Measurements from ENCODE around the gene CRYBA2. TPM values are rescaled to one million over a fixed set of nuclear protein-coding genes. Genes with fewer than 3 reads are reported as not detected.
A peak's percentile ranks its signal among the peaks of the same experiment; 100 is the strongest.

Gene CRYBA2
- total RNA-seq, 1 donor, result not detected

GRCh38 chr2:219018726-219019125, 25.5 kb upstream of the CRYBA2 start:
- no peak for TF ChIP-seq CTCF (IDR thresholded peaks at IDR 0.05; ENCODE audit: insufficient read depth, low read length)
- H3K4me3 ChIP-seq (ENCODE audit: low read depth, low read length), result no peak overlapping the region
- no peak for DNase-seq (ENCODE audit: low read depth)

- TF ChIP-seq CTCF (IDR thresholded peaks at IDR 0.05; ENCODE audit: insufficient read depth, low read length), result no peak
- no peak for DNase-seq (ENCODE audit: low read depth)
- H3K4me3 ChIP-seq (ENCODE audit: low read depth, low read length), result no peak overlapping the region
Observed at GRCh38 chr2:219018286-219018685, 25.1 kb upstream of the CRYBA2 start.

- no peak for DNase-seq (ENCODE audit: low read depth)
- no peak overlapping the region for H3K4me3 ChIP-seq (ENCODE audit: low read depth, low read length)
- no peak for TF ChIP-seq CTCF (IDR thresholded peaks at IDR 0.05; ENCODE audit: insufficient read depth, low read length)
Observed at GRCh38 chr2:219017201-219017931, 24.1 kb upstream of the CRYBA2 start.

GRCh38 chr2:219016721-219017120, 23.5 kb upstream of the CRYBA2 start:
- TF ChIP-seq CTCF (IDR thresholded peaks at IDR 0.05; ENCODE audit: insufficient read depth, low read length), result no peak
- H3K4me3 ChIP-seq (ENCODE audit: low read depth, low read length), result no peak overlapping the region
- DNase-seq (ENCODE audit: low read depth), result no peak

- TF ChIP-seq CTCF (IDR thresholded peaks at IDR 0.05; ENCODE audit: insufficient read depth, low read length), result no peak
- no peak for DNase-seq (ENCODE audit: low read depth)
- H3K4me3 ChIP-seq (ENCODE audit: low read depth, low read length), result no peak overlapping the region
Observed at GRCh38 chr2:219010873-219011272, 17.7 kb upstream of the CRYBA2 start.

GRCh38 chr2:219010162-219010756, 17.0 kb upstream of the CRYBA2 start:
- DNase-seq (ENCODE audit: low read depth), result no peak
- peak; percentile 16 for TF ChIP-seq CTCF (IDR thresholded peaks at IDR 0.05; ENCODE audit: insufficient read depth, low read length)
- H3K4me3 ChIP-seq (ENCODE audit: low read depth, low read length), result no peak overlapping the region
